K562 (cell line): ENCODE measurements around the gene MAML3. TPM values are rescaled to one million over a fixed set of nuclear protein-coding genes. Genes with fewer than 3 reads are reported as not detected.

ENCODE experiments used
- ATAC-seq: fragments of 200-7000 bp; cut with Tn5 transposase; 3 replicates; pipeline ENCODE4 v1.9.1; 2020; ENCODE audit warnings: moderate library complexity
- BruUV-seq: library from RNA; stranded (reverse); fragments of 400-500 nt; replicated peaks from 2 replicates; lab custom pipeline; 2021; lab: Mats Ljungman, UMichigan
- CTCF ChIA-PET: fragments of 300-600 bp; formaldehyde crosslinking; extraction: SDS; loops from one replicate; lab custom pipeline; 2021; ENCODE audit warnings: low intra/inter-chr PET ratio; lab: Yijun Ruan, JAX
- POLR2A ChIA-PET: fragments of 300-600, 350-650 bp; sonication (Branson Sonifier 250); formaldehyde crosslinking; extraction: SDS; loops from one replicate; lab custom pipeline; 2021; ENCODE audit warnings: antibody characterized with exemption, inconsistent platforms; lab: Yijun Ruan, JAX
- DNase-seq, 4 experiments: peaks; one replicate each; pipeline versions ENCODE4 v3.0.0 to v3.0.0-alpha.2; 2011 to 2018; ENCODE audit warnings: low spot score in 3 of 4, mixed read lengths in 3 of 4; ENCODE audit errors: extremely low read depth in 1 of 4
- FAIRE-seq: peaks from 2 replicates; lab custom pipeline; 2011; peaks lifted over from hg19 to GRCh38; lab: Jason Lieb, UNC
- H2AFZ ChIP-seq: 2 replicates; pipeline ENCODE4 v1.6.0; 2011; ENCODE audit warnings: low read depth, low read length, control low read depth, inconsistent platforms
- H3K27ac ChIP-seq: fragments of 200-600 bp; 3 replicates; pipeline ENCODE4 v1.8.0; 2011; ENCODE audit warnings: low read depth, mild to moderate bottlenecking, control low read depth, inconsistent platforms, low read length, moderate library complexity, mixed read lengths; ENCODE audit errors: extremely low read depth
- H3K27me3 ChIP-seq, 2 experiments: fragments of 300-600 bp in 1 of 2; 2 replicates in 1 of 2; 3 replicates in 1 of 2; pipeline versions ENCODE4 v1.6.0 to v1.8.0; 2011; ENCODE audit warnings: inconsistent platforms in 2 of 2, low read length in 2 of 2, mild to moderate bottlenecking in 1 of 2, mixed read lengths in 1 of 2, moderate library complexity in 1 of 2; ENCODE audit not compliant: control insufficient read depth in 2 of 2, insufficient read depth in 2 of 2
- H3K36me3 ChIP-seq: fragments of 300-600 bp; 3 replicates; pipeline ENCODE4 v1.8.0; 2011; ENCODE audit warnings: mild to moderate bottlenecking, low read length, inconsistent platforms; ENCODE audit not compliant: control insufficient read depth, insufficient read depth
- H3K4me1 ChIP-seq, 2 experiments: fragments of 200-600 bp in 1 of 2; replicated peaks in 1 of 2; 2 replicates in 1 of 2; 3 replicates in 1 of 2; pipeline versions ENCODE4 v1.5.1 to v1.8.0; 2011; ENCODE audit warnings: inconsistent platforms in 2 of 2, low read length in 2 of 2, mild to moderate bottlenecking in 1 of 2, mixed read lengths in 1 of 2, moderate library complexity in 1 of 2; ENCODE audit not compliant: control insufficient read depth in 2 of 2, insufficient read depth in 2 of 2
- H3K4me2 ChIP-seq: 2 replicates; pipeline ENCODE4 v1.6.1; 2011; ENCODE audit warnings: low read length, control low read depth, inconsistent platforms, mixed read lengths; ENCODE audit not compliant: insufficient read depth
- H3K4me3 ChIP-seq: fragments of 200-600 bp; sonication (generic), shearing (Covaris generic); 2 replicates; pipeline ENCODE4 v1.5.1; 2016; ENCODE audit warnings: control low read depth, inconsistent platforms
- H3K79me2 ChIP-seq: fragments of 200-600 bp; 3 replicates; pipeline ENCODE4 v1.8.0; 2011; ENCODE audit warnings: low read length, inconsistent platforms; ENCODE audit not compliant: control insufficient read depth, insufficient read depth
- H3K9ac ChIP-seq, 2 experiments: 2 replicates each; pipeline versions ENCODE4 v1.6.0 to v1.6.1; 2011; ENCODE audit warnings: low read depth in 2 of 2, low read length in 2 of 2, control low read depth in 1 of 2, inconsistent platforms in 1 of 2, mild to moderate bottlenecking in 1 of 2, mixed read lengths in 1 of 2; ENCODE audit not compliant: insufficient read depth in 1 of 2
- H3K9me1 ChIP-seq: one replicate; pipeline ENCODE4 v1.6.0; 2011; ENCODE audit warnings: inconsistent platforms, mild to moderate bottlenecking, low read length, moderate library complexity; ENCODE audit not compliant: control insufficient read depth, insufficient read depth
- H3K9me3 ChIP-seq: replicated peaks from 2 replicates; pipeline ENCODE4 v1.5.1; 2011; ENCODE audit warnings: low read depth, low read length, inconsistent platforms; ENCODE audit not compliant: control insufficient read depth, insufficient read depth
- H4K20me1 ChIP-seq: replicated peaks from 2 replicates; pipeline ENCODE4 v1.6.1; 2011; ENCODE audit warnings: low read length, inconsistent platforms, mixed read lengths; ENCODE audit not compliant: control insufficient read depth, insufficient read depth
- CBFA2T3 ChIP-seq: fragments of 450-650 bp; IDR thresholded peaks from 2 replicates; pipeline ENCODE4 v1.6.1; 2017
- CXXC5 ChIP-seq: fragments of 250-450 bp; sonication (Bioruptor Pico); IDR thresholded peaks from 2 replicates; pipeline ENCODE4 v1.8.0; 2022; ENCODE audit warnings: inconsistent platforms, mild to moderate bottlenecking, moderate library complexity
- DMBX1 ChIP-seq: fragments of 250-450 bp; sonication (Bioruptor Pico); IDR thresholded peaks from 2 replicates; pipeline ENCODE4 v1.8.0; 2022; ENCODE audit warnings: inconsistent platforms, mild to moderate bottlenecking, moderate library complexity, borderline replicate concordance
- GABPA ChIP-seq: fragments of 200-800 bp; sonication (Bioruptor generic); conservative IDR thresholded peaks from 2 replicates; pipeline ENCODE4 v1.6.1; 2016; ENCODE audit warnings: low read depth, missing genetic modification characterization, missing compliant biosample characterization
- HOXB6 ChIP-seq: fragments of 250-450 bp; sonication (Bioruptor Pico); IDR thresholded peaks from 2 replicates; pipeline ENCODE4 v1.5.1; 2022; ENCODE audit warnings: mild to moderate bottlenecking, borderline replicate concordance
- NBN ChIP-seq: fragments of 450-650 bp; IDR thresholded peaks from 2 replicates; pipeline ENCODE4 v1.6.1; 2016; ENCODE audit warnings: low read depth, mild to moderate bottlenecking
- PRMT5 ChIP-seq: sonication (generic); formaldehyde crosslinking; IDR thresholded peaks from 2 replicates; pipeline ENCODE4 v1.5.0; 2020; ENCODE audit warnings: missing genetic modification reagents
- THRAP3 ChIP-seq: fragments of 450-650 bp; IDR thresholded peaks from 2 replicates; pipeline ENCODE4 v1.6.1; 2016; ENCODE audit warnings: mild to moderate bottlenecking, inconsistent platforms, borderline replicate concordance
- ZNF57 ChIP-seq: fragments of 450-650 bp; formaldehyde crosslinking; IDR thresholded peaks from 2 replicates; pipeline ENCODE4 v1.4.0; 2020; ENCODE audit warnings: mild to moderate bottlenecking, moderate library complexity
- ZNF586 ChIP-seq: fragments of 450-650 bp; formaldehyde crosslinking; conservative IDR thresholded peaks from 2 replicates; pipeline ENCODE4 v1.4.0; 2020; ENCODE audit warnings: mild to moderate bottlenecking, moderate library complexity
- WGBS: fragments of 100-300 bp; shearing (Covaris generic); methylation state at CpG from one replicate; pipeline ENCODE4 v1.1.6; 2016; ENCODE audit warnings: low coverage, mixed read lengths; ENCODE audit not compliant: insufficient coverage; ENCODE audit errors: missing lambda C conversion rate; 5-methylcytosine and 5-hydroxymethylcytosine counted together
- in situ Hi-C: fragments of 300-500 bp; cut with MboI; formaldehyde crosslinking; loops from 4 replicates; pipeline ENCODE4 v1.15.0; 2018; ENCODE audit warnings: inconsistent platforms, mixed read lengths
- intact Hi-C: fragments of 100-400 bp; cut with micrococcal nuclease; formaldehyde crosslinking; loops from 2 replicates; pipeline ENCODE4 v1.14.2; 2022
- polyA plus RNA-seq, 8 experiments: library from polyadenylated mRNA; depleted of rRNA in 4 of 8; stranded (reverse) in 5 of 8; unstranded in 3 of 8; fragments of >200 nt; fragmentation: Nextera tagmentation in 2 of 8; fragmentation: Illumina TruSeq in 1 of 8; extraction: Ambion mirVana in 2 of 8; extraction: Trizol in 1 of 8; gene quantifications; 2 replicates each; pipeline versions ENCODE4 v1.2.1 to v1.2.3, GENCODE V29; 2011 to 2014; ENCODE audit warnings: inconsistent platforms in 1 of 8, missing spikeins in 1 of 8
- total RNA-seq, 7 experiments: library from RNA; depleted of rRNA in 6 of 7; stranded (reverse); fragments of >200 nt in 6 of 7; fragmentation: Illumina TruSeq in 2 of 7; extraction: Trizol in 2 of 7; gene quantifications; 2 replicates each; pipeline versions ENCODE4 v1.2.1 to v1.2.3, GENCODE V29; 2011 to 2021; ENCODE audit warnings: low replicate concordance in 1 of 7

MAML3 gene
- total and polyA plus RNA-seq, 9 of the 15 experiments (the other 6 are each of a cell fraction or from before 2014, with no cell fraction given) = 0.01 to 0.55 (median 0.25) TPM

- Histone ChIP-seq H4K20me1 (no peaks in the 10 kb centered on the region), H3K4me3 (no peak overlapping the region), H3K4me1 (no peaks in the 10 kb centered on the region), H3K27me3 (peaks cover 18 to 29% of the 10 kb centered on the region in 2 experiments; a peak in 4 of 5 replicates), H3K9me1 (no peaks in the 10 kb centered on the region), H3K27ac (no peak overlapping the region), H3K79me2 (no peaks in the 10 kb centered on the region), H3K9me3 (no peaks in the 10 kb centered on the region), H3K9ac (no peak overlapping the region), H2AFZ (no peak overlapping the region), H3K4me2 (no peak overlapping the region), H3K36me3 (no peaks in the 10 kb centered on the region)
- in situ Hi-C loops = no loop called here
- intact Hi-C loops = no loop called here
- TF ChIP-seq CBFA2T3 (no peak), HOXB6 (CRISPR knock-in tag) (no peak), DMBX1 (CRISPR knock-in tag) (no peak), ZNF586 (no peak), THRAP3 (no peak), NBN (no peak), CXXC5 (no peak), GABPA (no peak), PRMT5 (CRISPR knock-in tag) (no peak), ZNF57 (CRISPR knock-in tag) (no peak)
- FAIRE-seq (no peak), DNase-seq (no peak), ATAC-seq (no peak)
- no TSS peak for BruUV-seq
- POLR2A ChIA-PET = no interaction called here
- CTCF ChIA-PET = no interaction called here
- WGBS = 2% methylated on average over 8 of the region's 8 CpGs
These were observed 327.6 kb downstream of the MAML3 start for GRCh38 chr4:139826426-139826825.
